ENCODE data around the gene CALY.

CALY gene

DNA sequence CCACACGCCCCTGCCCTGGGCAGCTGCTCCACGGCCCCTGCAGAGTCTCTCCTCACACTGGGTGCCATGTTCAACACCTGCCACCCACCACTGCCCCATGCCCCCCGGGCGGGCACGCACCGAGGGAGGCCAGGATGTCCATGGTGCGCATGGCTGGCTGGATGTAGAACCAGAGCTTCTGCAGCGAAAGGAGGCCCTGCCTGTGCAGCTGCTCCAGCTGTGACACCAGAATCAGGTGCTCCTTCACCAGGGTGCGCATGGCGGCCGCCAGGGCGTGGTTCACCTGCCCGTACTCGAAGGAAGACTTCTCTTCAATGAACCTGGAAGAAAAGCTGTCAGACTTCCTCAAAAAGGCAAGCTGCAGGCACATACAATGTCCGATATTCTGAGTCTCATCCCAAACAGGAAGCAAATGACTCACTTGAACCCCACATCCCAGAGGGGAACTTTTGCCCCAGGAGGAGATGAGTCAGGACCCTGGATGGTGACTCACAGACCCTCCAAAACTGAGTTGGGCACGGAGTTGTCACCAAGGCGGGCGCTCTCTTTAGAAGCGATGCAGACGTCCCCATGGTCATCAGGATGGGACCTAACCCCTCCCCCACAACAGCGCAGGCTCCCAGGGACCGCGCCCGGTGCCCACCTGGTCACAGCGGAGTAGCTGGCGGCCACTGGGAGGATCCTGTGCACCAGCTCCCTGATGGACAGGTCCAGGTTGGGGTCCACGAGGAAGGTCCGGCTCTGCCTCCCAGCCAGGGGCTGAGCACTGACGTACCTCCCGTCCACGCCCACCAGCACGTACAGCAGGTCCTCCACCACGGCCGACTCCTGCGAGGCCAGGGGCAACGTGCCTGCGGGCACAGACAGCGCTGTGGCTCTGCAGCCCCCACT, 43.5 kb downstream of the CALY start:
- no peak for TF ChIP-seq GATA2 (IDR thresholded peaks at IDR 0.05; ENCODE audit: low read depth, low read length)
- no peak for TF ChIP-seq GATA3 (IDR thresholded peaks at IDR 0.05; ENCODE audit: low read depth, low read length)

DNA sequence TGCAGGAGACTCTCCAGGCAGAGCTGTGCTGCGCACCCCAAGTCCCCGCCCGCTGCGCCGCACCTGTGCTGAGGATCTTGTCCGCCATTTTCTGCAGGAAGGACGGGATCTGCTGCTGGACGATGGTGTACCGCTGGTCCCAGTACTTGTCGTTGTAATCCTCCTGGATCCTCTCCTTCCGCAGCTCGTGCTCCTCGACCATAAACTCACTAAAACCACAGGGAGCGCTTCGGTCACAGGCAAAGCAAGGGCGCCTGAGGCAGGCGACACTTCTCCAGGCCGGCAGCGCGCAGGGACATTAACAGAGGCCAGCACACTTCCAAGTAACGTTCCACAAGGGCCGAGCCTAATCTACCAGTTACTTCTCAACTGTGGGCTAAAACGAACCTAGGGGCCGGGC, 46.9 kb downstream of the CALY start:
- TF ChIP-seq GATA3 (IDR thresholded peaks at IDR 0.05; ENCODE audit: low read depth, low read length) (no peak), GATA2 (IDR thresholded peaks at IDR 0.05; ENCODE audit: low read depth, low read length) (no peak)

DNA sequence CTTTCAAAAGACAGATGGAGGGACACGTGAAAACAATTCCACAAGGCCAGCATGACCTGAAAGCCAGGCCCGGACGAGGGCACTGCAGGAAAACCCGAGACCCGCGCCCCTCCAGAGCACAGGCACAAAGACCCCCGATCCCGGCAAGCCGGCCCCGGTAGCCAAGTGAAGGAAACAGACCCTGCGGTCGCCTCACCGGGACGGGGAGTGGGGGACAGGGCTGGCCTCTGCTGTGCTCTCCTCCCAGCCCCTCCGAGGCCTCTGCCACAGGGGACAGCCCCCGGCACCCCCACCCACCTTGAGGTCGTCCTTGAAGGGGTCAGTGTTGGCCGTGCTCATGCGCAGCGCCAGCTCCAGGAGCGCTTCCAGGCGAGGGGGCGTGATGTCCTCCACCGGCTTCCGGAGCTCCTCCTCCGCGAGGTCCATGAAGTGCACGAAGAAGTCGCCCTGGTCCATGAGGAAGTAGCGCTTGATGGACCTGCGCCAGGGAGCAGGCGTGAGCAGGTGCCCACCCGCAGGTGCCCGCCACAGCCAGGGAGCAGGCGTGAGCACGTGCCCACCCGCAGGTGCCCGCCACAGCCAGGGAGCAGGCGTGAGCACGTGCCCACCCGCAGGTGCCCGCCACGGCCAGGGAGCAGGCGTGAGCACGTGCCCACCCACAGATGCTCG, 48.7 kb downstream of the CALY start:
- TF ChIP-seq GATA2 (IDR thresholded peaks at IDR 0.05; ENCODE audit: low read depth, low read length) = no peak
- TF ChIP-seq GATA3 (IDR thresholded peaks at IDR 0.05; ENCODE audit: low read depth, low read length) = no peak

DNA sequence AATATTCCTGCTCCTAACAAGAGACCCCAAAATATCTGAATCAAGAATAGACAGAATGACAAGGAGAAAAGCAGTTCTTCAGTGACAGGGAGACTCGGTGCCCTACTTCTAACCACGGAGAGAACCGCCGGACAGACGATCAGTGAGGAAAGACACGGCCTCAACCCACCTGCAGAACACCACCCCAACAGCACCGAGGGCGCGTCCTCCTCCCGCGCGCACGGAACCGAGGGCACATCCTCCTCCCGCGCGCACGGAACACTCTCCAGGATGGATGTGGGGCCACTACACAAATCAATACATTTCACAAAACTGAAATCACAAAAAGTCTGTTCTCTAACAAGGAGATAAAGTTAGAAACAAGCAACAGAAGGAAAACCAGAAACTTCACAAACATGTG, 50.3 kb downstream of the CALY start:
- TF ChIP-seq GATA3 (IDR thresholded peaks at IDR 0.05; ENCODE audit: low read depth, low read length) (no peak), GATA2 (IDR thresholded peaks at IDR 0.05; ENCODE audit: low read depth, low read length) (no peak)

DNA sequence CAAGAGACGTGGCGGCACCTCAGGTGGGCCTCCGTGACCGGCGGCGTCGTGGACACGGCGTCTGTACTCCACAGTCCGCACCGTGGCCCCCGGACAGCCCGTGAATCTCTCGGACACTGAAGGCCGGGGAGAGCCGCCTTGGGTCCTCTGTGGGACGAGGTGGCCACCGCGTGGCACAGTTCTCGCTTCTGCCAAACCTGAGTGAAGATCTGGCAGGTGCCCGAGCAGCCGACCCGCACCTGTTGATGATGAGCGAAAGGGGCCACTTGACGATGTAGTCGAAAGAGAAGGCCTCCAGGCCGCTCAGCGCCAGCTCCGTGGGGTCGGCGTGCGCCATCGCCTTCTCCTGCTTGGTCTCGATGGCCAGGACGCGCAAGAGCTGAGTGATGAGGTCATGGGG, 51.5 kb downstream of the CALY start:
- TF ChIP-seq GATA2 (IDR thresholded peaks at IDR 0.05; ENCODE audit: low read depth, low read length) = no peak
- no peak for TF ChIP-seq GATA3 (IDR thresholded peaks at IDR 0.05; ENCODE audit: low read depth, low read length)

DNA sequence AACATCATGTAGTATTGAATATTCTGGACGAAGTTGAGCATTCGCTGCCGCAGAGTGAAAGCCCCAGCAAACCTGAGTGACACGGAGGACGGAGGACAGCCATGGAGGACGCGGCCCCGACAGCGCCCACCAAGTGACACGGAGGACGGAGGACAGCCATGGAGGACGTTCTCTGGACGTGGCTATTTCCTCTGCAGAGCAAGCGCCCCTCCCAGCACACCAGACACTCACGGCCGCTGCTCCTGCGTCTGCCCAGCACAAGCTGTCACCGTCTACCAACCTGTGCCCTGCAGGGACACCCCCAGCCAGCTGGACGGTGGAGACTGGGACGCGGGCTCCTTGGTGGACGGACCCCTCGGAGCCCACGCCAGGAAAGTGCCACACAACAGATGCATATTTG, 52.8 kb downstream of the CALY start:
- TF ChIP-seq GATA2 (IDR thresholded peaks at IDR 0.05; ENCODE audit: low read depth, low read length) (no peak), GATA3 (IDR thresholded peaks at IDR 0.05; ENCODE audit: low read depth, low read length) (no peak)

DNA sequence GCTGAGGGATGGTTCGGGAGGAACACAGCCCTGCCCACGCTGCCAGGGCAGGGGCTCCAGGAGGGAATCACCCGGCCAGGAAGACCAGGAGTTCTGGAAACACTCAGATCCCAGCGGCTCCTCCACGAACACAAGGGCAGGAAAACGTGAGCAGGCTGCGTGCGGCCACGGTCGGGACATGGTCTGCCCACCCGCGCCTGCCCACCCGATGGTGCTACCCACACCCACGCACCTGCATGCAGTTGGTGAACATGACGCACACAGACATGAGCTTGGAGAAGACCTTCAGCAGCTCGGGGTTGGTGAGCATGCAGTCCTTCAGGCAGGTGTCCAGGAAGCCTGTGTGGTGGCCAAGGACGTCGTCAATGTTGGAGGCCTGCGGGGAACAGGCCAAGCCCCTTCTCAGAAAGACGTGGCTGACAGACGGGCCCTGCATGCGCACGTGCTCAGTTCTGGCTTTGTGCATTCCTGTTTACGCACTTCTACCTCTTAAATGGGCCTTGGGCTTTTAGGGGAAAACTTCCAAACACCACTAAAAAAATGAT, 53.8 kb downstream of the CALY start:
- TF ChIP-seq GATA3 (IDR thresholded peaks at IDR 0.05; ENCODE audit: low read depth, low read length) = no peak
- TF ChIP-seq GATA2 (IDR thresholded peaks at IDR 0.05; ENCODE audit: low read depth, low read length) = no peak

DNA sequence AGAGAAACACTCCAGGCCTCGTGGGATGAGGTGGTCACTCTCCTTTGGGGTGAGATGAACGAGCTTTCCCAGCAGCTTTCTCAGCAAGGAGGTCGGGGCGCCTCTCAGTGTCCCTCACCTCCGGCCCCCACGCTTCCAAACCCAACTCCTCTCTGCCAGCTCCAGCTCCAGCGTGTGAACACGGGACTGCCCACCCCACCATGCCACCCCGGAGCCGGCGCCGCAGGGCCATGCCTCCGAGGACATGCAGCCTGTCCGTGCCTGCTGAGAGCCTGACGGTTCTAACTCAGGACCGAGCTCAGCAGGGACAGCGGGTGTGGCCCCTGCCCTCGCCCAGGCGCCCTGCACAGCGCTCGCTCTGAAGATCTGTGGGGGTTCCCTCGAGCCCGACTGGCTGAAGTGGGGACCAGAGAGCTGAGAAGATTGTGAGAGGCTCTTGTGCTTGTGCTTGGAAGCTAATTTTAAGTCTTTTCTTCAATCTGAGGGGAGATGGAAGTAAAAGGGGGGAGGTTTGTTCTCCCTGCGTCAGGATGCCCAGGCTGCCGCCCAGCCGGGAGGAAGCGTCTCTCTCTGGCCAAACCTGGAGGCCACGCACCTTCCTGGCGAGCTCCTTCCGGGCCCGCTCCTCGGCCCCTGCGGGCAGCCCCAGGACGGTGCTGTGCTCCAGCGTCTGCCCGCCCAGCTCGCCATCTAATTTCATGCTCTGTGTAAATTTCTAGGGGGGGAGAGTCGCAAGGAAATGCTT, 54.9 kb downstream of the CALY start:
- TF ChIP-seq GATA3 (IDR thresholded peaks at IDR 0.05; ENCODE audit: low read depth, low read length) (no peak), GATA2 (IDR thresholded peaks at IDR 0.05; ENCODE audit: low read depth, low read length) (no peak)

DNA sequence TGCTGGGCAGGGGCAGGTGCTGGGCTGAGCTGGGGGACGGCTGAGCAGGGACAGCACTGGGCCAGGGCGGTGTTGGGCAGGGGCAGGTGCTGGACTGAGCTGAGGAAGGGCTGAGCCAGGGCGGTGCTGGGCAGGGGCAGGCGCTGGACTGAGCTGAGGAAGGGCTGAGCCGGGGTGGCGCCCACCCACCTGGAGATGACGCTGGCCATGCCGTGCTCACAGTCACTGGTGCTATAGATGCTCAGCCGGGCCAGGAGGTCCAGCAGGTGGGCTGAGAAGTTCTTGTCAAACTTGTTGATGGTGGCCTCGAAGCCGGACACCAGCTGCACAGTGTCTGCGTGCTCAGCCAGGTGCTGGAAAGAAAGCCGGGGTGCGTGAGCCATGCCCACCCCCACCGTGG, 55.6 kb downstream of the CALY start:
- TF ChIP-seq GATA2 (IDR thresholded peaks at IDR 0.05; ENCODE audit: low read depth, low read length) (no peak), GATA3 (IDR thresholded peaks at IDR 0.05; ENCODE audit: low read depth, low read length) (no peak)

DNA sequence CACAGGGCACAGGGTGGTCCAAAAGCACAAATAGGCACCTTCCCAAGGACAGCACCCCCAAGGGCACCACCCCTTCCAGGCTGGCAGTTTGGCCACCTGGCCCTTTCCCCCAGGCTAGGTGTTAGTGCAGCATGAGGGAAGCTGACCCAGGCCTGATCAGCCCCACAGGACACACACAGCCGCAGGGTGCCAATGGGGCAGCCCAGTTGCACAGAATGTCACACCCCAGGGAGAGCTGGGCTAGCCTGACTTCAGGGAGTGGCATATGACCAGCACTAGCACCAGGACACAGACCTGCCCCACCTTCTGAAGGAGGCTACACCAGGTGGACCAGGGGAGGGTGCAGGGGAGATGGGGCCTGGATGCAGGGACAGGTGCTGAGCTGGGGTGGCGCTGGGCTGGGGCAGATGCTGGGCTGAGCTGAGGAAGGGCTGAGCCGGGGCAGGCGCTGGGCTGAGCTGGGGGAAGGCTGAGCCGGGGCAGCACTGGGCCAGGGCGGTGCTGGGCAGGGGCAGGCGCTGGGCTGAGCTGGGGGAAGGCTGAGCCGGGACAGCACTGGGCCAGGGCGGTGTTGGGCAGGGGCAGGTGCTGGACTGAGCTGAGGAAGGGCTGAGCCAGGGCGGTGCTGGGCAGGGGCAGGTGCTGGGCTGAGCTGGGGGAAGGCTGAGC, 56.2 kb downstream of the CALY start:
- no peak for TF ChIP-seq GATA2 (IDR thresholded peaks at IDR 0.05; ENCODE audit: low read depth, low read length)
- no peak for TF ChIP-seq GATA3 (IDR thresholded peaks at IDR 0.05; ENCODE audit: low read depth, low read length)

DNA sequence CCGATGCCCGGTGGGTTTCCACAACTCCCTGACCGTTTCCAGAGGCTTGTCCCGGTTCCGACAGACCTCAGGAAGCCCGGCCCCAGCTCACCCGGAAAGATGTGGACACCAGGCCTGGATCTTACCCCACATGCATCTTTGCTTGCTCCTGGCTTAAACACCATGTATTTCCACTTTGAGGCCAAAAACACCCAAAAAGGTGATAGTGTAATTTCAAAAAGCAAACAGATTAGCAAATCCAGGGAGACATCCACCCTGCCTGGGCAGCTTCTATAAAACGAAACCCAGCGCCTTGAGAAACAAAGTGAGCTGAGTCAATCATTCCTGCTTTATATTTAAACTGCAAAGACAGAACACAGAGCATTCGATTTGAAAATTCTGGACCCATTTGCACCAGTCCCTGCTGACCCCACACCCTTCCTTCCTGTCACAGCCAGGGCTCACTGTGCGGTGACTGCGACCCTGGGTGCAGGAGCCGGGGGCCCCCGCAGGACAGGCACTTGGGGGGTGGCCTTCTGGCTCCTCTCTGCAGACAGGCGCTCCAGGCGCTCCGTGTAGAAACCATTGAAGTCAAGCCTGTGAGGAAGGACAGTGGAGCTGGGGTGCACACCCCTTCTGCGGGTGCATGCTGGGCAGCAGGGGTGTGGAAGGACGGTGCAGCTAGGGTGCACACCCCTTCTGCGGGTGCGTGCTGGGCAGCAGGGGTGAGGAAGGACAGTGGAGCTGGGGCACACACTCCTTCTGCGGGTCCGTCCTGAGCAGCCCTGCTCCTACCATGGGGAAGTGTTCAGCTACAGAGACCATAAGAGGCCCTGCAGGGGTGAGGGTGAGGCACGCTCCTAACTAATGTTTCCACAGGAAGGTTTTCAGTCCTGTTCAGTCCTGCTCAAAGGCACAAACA, 57.1 kb downstream of the CALY start:
- no peak for TF ChIP-seq GATA3 (IDR thresholded peaks at IDR 0.05; ENCODE audit: low read depth, low read length)
- no peak for TF ChIP-seq GATA2 (IDR thresholded peaks at IDR 0.05; ENCODE audit: low read depth, low read length)

DNA sequence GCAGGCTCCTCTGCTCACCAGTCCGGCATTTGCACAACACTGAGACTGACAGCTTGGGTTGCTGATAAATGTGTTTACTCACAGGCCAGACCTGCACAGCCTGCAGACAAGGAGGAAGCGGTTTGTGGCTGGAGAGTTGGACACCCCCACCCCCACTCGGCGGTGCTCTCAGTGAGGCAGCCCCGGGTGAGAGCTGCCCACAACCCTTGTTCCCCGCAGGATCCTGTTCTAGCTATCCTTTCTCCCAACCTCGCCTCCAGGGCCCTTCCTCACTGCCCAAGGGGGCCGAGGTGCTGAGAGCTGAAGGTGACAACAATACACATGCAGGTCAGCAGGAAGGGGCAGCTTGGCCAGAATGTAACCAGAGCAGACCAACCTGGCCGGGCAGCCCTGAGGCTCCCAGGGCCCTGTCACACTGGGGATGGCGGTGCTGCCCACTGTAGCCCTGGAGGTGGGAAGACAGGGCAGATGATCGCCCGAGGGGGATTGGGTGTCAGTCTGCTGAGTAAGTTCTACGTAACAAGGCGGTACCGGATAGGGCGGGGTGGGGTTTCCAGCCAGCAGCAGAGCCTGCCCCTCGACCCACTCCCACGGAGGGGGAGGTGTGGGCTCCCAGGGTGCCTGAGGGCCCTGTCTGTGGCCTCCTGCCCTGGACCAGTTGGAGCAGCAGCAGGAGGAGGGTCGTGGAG, 58.0 kb downstream of the CALY start:
- TF ChIP-seq GATA3 (IDR thresholded peaks at IDR 0.05; ENCODE audit: low read depth, low read length) (no peak), GATA2 (IDR thresholded peaks at IDR 0.05; ENCODE audit: low read depth, low read length) (no peak)

Measured in SH-SY5Y (cell line).